Peyer's patch (tissue), 4 donors: ENCODE measurements around the gene RNF114. TPM values are rescaled to one million over a fixed set of nuclear protein-coding genes. Genes with fewer than 3 reads are reported as not detected.

Experiments used
- DNase-seq, 3 donors: peaks; one replicate each; pipeline ENCODE4 v3.0.0-alpha.2; 2017 to 2019
- H3K27ac ChIP-seq, 4 donors: fragments of 200-600 bp; sonication (generic); one replicate each; pipeline ENCODE4 v1.5.1; 2016 to 2019
- H3K27me3 ChIP-seq, 2 donors: fragments of 200-600 bp; sonication (generic); one replicate each; pipeline ENCODE4 v1.5.1; 2019
- H3K36me3 ChIP-seq, 3 donors: fragments of 200-600 bp; sonication (generic); one replicate each; pipeline ENCODE4 v1.5.1; 2016 to 2019
- H3K4me1 ChIP-seq, 4 donors: fragments of 200-600 bp; sonication (generic); one replicate each; pipeline ENCODE4 v1.5.1; 2016 to 2019
- H3K4me3 ChIP-seq, 4 donors: fragments of 200-600 bp; sonication (generic); 1 replicate in 3 of 4; 2 replicates in 1 of 4; pipeline ENCODE4 v1.5.1; 2016 to 2019; ENCODE audit warnings: mild to moderate bottlenecking in 1 of 4
- H3K9me3 ChIP-seq, 4 donors: fragments of 200-600 bp; sonication (generic); one replicate each; pipeline ENCODE4 v1.5.1; 2016 to 2019; ENCODE audit warnings: mild to moderate bottlenecking in 1 of 4
- CTCF ChIP-seq, 6 experiments: fragments of 450-650 bp in 4 of 6; fragments of 200-600 bp in 2 of 6; sonication (generic) in 1 of 6; IDR thresholded peaks; one replicate each; pipeline ENCODE4 v1.5.1; 2017 to 2019; ENCODE audit warnings: antibody characterized with exemption in 6 of 6, mild to moderate bottlenecking in 3 of 6, moderate library complexity in 1 of 6
- POLR2A ChIP-seq, 2 donors: fragments of 450-650 bp; IDR thresholded peaks; one replicate each; pipeline ENCODE4 v1.5.1; 2017; ENCODE audit warnings: antibody characterized with exemption in 2 of 2, mild to moderate bottlenecking in 2 of 2, moderate library complexity in 2 of 2
- total RNA-seq, 4 donors: library from RNA; depleted of rRNA; stranded (reverse); fragments of >200 nt; gene quantifications; one replicate each; pipeline ENCODE4 v1.1.0, GENCODE V29; 2016

Gene RNF114
- total RNA-seq, 4 donors from 2014 or later: 205 to 275 (median 259) TPM

DNA sequence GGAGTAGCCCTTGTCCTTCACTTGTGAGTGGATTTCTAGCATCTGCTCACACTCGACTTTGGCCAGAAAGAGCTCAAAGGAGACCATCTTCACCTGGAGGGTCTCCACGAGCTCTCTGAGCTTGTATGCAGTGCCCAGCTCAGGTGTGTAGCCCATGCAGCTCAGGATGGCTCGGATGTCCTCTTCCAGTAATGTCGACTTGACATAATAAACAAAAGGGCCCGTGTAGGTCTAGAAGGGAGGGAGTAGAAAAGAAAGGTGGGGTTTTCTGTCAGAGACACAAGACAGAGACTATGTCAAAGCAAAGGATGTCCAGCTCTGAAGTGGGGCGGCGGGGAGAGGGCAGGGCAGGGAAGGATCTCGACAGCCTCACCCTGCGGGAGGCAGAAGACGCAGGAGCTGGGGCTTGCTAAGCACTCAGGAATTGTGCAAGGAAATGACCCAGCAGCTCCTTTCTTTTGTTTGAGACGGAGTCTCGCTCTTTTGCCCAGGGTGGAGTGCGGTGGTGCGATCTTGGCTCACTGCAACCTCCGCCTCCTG, 29.5 kb upstream of the RNF114 start:
- Histone ChIP-seq H3K4me1 (peaks cover 0 to 23% (median 8%) of the 10 kb centered on the region in 4 donors), H3K27ac (no peak overlapping the region), H3K9me3 (no peaks in the 10 kb centered on the region), H3K27me3 (no peaks in the 10 kb centered on the region), H3K4me3 (no peak overlapping the region), H3K36me3 (peaks cover 0 to 48% (median 0%) of the 10 kb centered on the region in 3 donors)
- TF ChIP-seq CTCF (IDR thresholded peaks at IDR 0.05) (no peak), POLR2A (IDR thresholded peaks at IDR 0.05) (no peak)
- no peak for DNase-seq

- DNase-seq: no peak
- no peak for TF ChIP-seq CTCF (IDR thresholded peaks at IDR 0.05)
- TF ChIP-seq POLR2A (IDR thresholded peaks at IDR 0.05): no peak
- no peaks in the 10 kb centered on the region for H3K9me3 ChIP-seq
- H3K36me3 ChIP-seq: peaks cover 0 to 48% (median 0%) of the 10 kb centered on the region in 3 donors
- H3K27me3 ChIP-seq: no peaks in the 10 kb centered on the region
- no peak overlapping the region for H3K27ac ChIP-seq
- no peak overlapping the region for H3K4me3 ChIP-seq
- H3K4me1 ChIP-seq: peaks cover 0 to 32% (median 8%) of the 10 kb centered on the region in 4 donors
Measured at GRCh38 chr20:49907405-49908257, 28.6 kb upstream of the RNF114 start.

DNA sequence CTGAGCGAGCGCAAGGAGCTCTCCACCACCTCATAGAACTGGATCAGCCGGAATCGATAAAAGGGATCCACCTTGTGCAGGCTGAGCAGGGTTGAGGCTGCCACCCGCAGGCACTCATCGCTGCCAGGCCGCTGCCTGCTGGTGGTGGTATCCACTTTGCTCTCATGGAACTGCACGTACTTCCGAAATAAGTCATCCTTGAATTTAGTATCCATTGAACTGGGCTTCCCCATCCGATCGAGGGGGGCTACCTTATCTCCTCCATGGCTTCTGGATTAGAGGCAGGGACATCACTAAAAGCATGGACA, 28.0 kb upstream of the RNF114 start:
- Histone ChIP-seq H3K36me3 (peaks cover 0 to 48% (median 0%) of the 10 kb centered on the region in 3 donors), H3K4me1 (peaks cover 0 to 38% (median 8%) of the 10 kb centered on the region in 4 donors), H3K27me3 (no peaks in the 10 kb centered on the region), H3K9me3 (no peaks in the 10 kb centered on the region), H3K27ac (no peak overlapping the region), H3K4me3 (no peak overlapping the region)
- DNase-seq: no peak
- TF ChIP-seq POLR2A (IDR thresholded peaks at IDR 0.05) (no peak), CTCF (IDR thresholded peaks at IDR 0.05) (no peak)

- peak in 1 of 2 donors; percentile 62 for TF ChIP-seq POLR2A (IDR thresholded peaks at IDR 0.05)
- TF ChIP-seq CTCF (IDR thresholded peaks at IDR 0.05): peak in 2 of 6 experiments; percentile 1 to 14
- H3K27ac ChIP-seq: peak overlapping the region in 3 of 4 donors; percentile 65 to 87 (median 81)
- peak in 2 of 3 donors; percentile 82 to 85 for DNase-seq
- peak overlapping the region in 2 of 4 donors; percentile 14 to 15 for H3K4me3 ChIP-seq
- no peaks in the 10 kb centered on the region for H3K9me3 ChIP-seq
- no peaks in the 10 kb centered on the region for H3K27me3 ChIP-seq
- peaks cover 0 to 40% (median 0%) of the 10 kb centered on the region in 3 donors for H3K36me3 ChIP-seq
- peaks cover 5 to 53% (median 14%) of the 10 kb centered on the region in 4 donors for H3K4me1 ChIP-seq
Measured at GRCh38 chr20:49909499-49910339, 26.5 kb upstream of the RNF114 start.

DNA sequence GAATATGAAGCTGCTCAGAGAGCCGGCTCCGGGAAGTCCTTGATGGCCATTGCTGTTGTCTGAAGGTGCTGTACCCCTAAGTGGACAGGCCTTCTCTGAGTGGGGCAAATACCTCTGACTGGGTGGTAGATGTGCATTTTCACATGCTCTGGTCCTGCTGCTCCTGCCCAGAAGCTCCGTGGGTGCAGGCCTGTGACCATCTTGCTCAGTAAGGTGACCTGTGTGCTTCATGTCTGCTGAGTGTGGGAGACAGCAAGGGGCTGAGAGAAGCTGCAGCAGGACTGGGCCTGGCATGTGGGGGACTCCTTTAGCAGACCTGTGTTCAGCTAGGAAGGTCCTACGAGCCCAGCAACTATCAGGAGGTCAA, 25.9 kb upstream of the RNF114 start:
- no peaks in the 10 kb centered on the region for H3K9me3 ChIP-seq
- no peaks in the 10 kb centered on the region for H3K27me3 ChIP-seq
- peak overlapping the region in 2 of 4 donors; percentile 14 to 15 for H3K4me3 ChIP-seq
- no peak for DNase-seq
- TF ChIP-seq POLR2A (IDR thresholded peaks at IDR 0.05): no peak
- TF ChIP-seq CTCF (IDR thresholded peaks at IDR 0.05): no peak
- H3K4me1 ChIP-seq: peaks cover 5 to 54% (median 15%) of the 10 kb centered on the region in 4 donors
- peak overlapping the region in 3 of 4 donors; percentile 65 to 87 (median 81) for H3K27ac ChIP-seq
- H3K36me3 ChIP-seq: peaks cover 0 to 34% (median 0%) of the 10 kb centered on the region in 3 donors
